ENCODE data around the gene EOLA1.
A peak's percentile ranks its signal among the peaks of the same experiment; 100 is the strongest.
"Not testable (repeated sequence)": the region's sequence is repeated elsewhere in the genome, so short reads cannot be mapped to it uniquely, and the experiment has no call there.

Gene EOLA1

GRCh38 chrX:149525389-149525788 is 15.4 kb upstream of the EOLA1 start:
- not testable (repeated sequence) for H3K36me3 ChIP-seq (ENCODE audit: insufficient read depth, low read length); H3K9me3 ChIP-seq (ENCODE audit: control insufficient read depth, insufficient read depth, low read length); H3K4me1 ChIP-seq (ENCODE audit: insufficient read depth, low read length); H3K9ac ChIP-seq (ENCODE audit: low read depth, low read length)

- not testable (repeated sequence) for H3K4me1 ChIP-seq (ENCODE audit: insufficient read depth, low read length); H3K36me3 ChIP-seq (ENCODE audit: insufficient read depth, low read length); H3K9me3 ChIP-seq (ENCODE audit: control insufficient read depth, insufficient read depth, low read length); H3K9ac ChIP-seq (ENCODE audit: low read depth, low read length)
Observed at GRCh38 chrX:149525903-149526302, 14.9 kb upstream of the EOLA1 start.

GRCh38 chrX:149526318-149527033 is 14.3 kb upstream of the EOLA1 start:
- H3K4me1 ChIP-seq (ENCODE audit: insufficient read depth, low read length); H3K9me3 ChIP-seq (ENCODE audit: control insufficient read depth, insufficient read depth, low read length); H3K36me3 ChIP-seq (ENCODE audit: insufficient read depth, low read length); H3K9ac ChIP-seq (ENCODE audit: low read depth, low read length): not testable (repeated sequence)

GRCh38 chrX:149527705-149528104 is 13.1 kb upstream of the EOLA1 start:
- peaks cover 8% of the 10 kb centered on the region; the same call in 1 of the 2 replicates for H3K4me1 ChIP-seq (ENCODE audit: insufficient read depth, low read length)
- no peaks in the 10 kb centered on the region for H3K36me3 ChIP-seq (ENCODE audit: insufficient read depth, low read length)
- no peak overlapping the region for H3K9ac ChIP-seq (ENCODE audit: low read depth, low read length)
- H3K9me3 ChIP-seq (ENCODE audit: control insufficient read depth, insufficient read depth, low read length) = no peaks in the 10 kb centered on the region

GRCh38 chrX:149528381-149528780 is 12.4 kb upstream of the EOLA1 start:
- no peaks in the 10 kb centered on the region for H3K36me3 ChIP-seq (ENCODE audit: insufficient read depth, low read length)
- H3K9ac ChIP-seq (ENCODE audit: low read depth, low read length) = no peak overlapping the region
- no peaks in the 10 kb centered on the region for H3K9me3 ChIP-seq (ENCODE audit: control insufficient read depth, insufficient read depth, low read length)
- peaks cover 4% of the 10 kb centered on the region; the same call in 1 of the 2 replicates for H3K4me1 ChIP-seq (ENCODE audit: insufficient read depth, low read length)

GRCh38 chrX:149531599-149531998 is 9.2 kb upstream of the EOLA1 start:
- H3K36me3 ChIP-seq (ENCODE audit: insufficient read depth, low read length) = no peaks in the 10 kb centered on the region
- H3K4me1 ChIP-seq (ENCODE audit: insufficient read depth, low read length) = no peaks in the 10 kb centered on the region
- no peak overlapping the region for H3K9ac ChIP-seq (ENCODE audit: low read depth, low read length)
- no peaks in the 10 kb centered on the region for H3K9me3 ChIP-seq (ENCODE audit: control insufficient read depth, insufficient read depth, low read length)

GRCh38 chrX:149532868-149533267 is 7.9 kb upstream of the EOLA1 start:
- not testable (repeated sequence) for H3K9me3 ChIP-seq (ENCODE audit: control insufficient read depth, insufficient read depth, low read length); H3K36me3 ChIP-seq (ENCODE audit: insufficient read depth, low read length); H3K9ac ChIP-seq (ENCODE audit: low read depth, low read length); H3K4me1 ChIP-seq (ENCODE audit: insufficient read depth, low read length)

GRCh38 chrX:149533999-149534398 is 6.8 kb upstream of the EOLA1 start:
- not testable (repeated sequence) for H3K9me3 ChIP-seq (ENCODE audit: control insufficient read depth, insufficient read depth, low read length); H3K9ac ChIP-seq (ENCODE audit: low read depth, low read length); H3K36me3 ChIP-seq (ENCODE audit: insufficient read depth, low read length); H3K4me1 ChIP-seq (ENCODE audit: insufficient read depth, low read length)

GRCh38 chrX:149534926-149535602 is 5.7 kb upstream of the EOLA1 start:
- not testable (repeated sequence) for H3K9ac ChIP-seq (ENCODE audit: low read depth, low read length); H3K9me3 ChIP-seq (ENCODE audit: control insufficient read depth, insufficient read depth, low read length); H3K36me3 ChIP-seq (ENCODE audit: insufficient read depth, low read length); H3K4me1 ChIP-seq (ENCODE audit: insufficient read depth, low read length)

GRCh38 chrX:149537474-149537873 is 3.3 kb upstream of the EOLA1 start:
- not testable (repeated sequence) for H3K36me3 ChIP-seq (ENCODE audit: insufficient read depth, low read length); H3K9ac ChIP-seq (ENCODE audit: low read depth, low read length); H3K9me3 ChIP-seq (ENCODE audit: control insufficient read depth, insufficient read depth, low read length)

GRCh38 chrX:149539283-149540130 is 1.3 kb upstream of the EOLA1 start:
- Histone ChIP-seq H3K36me3 (ENCODE audit: insufficient read depth, low read length) (no peaks in the 10 kb centered on the region), H3K9me3 (ENCODE audit: control insufficient read depth, insufficient read depth, low read length) (no peaks in the 10 kb centered on the region), H3K9ac (ENCODE audit: low read depth, low read length) (peak overlapping the region; percentile 86; the same call in 1 of the 2 replicates), H3K4me1 (ENCODE audit: insufficient read depth, low read length) (no peaks in the 10 kb centered on the region; the same call in 1 of the 2 replicates)

More at GRCh38 chrX:149537474-149537873, 3.3 kb upstream of the EOLA1 start:
- not testable (repeated sequence) for H3K4me1 ChIP-seq (ENCODE audit: insufficient read depth, low read length)

- no peaks in the 10 kb centered on the region for H3K36me3 ChIP-seq (ENCODE audit: insufficient read depth, low read length)
- H3K9ac ChIP-seq (ENCODE audit: low read depth, low read length) = peak overlapping the region; percentile 40; the same call in 1 of the 2 replicates
- no peaks in the 10 kb centered on the region; the same call in 1 of the 2 replicates for H3K4me1 ChIP-seq (ENCODE audit: insufficient read depth, low read length)
- H3K9me3 ChIP-seq (ENCODE audit: control insufficient read depth, insufficient read depth, low read length) = no peaks in the 10 kb centered on the region
Observed at GRCh38 chrX:149540131-149540620, 636 bp upstream of the EOLA1 start.

GRCh38 chrX:149541521-149542047 is 772 bp downstream of the EOLA1 start:
- H3K36me3 ChIP-seq (ENCODE audit: insufficient read depth, low read length) = no peaks in the 10 kb centered on the region
- no peaks in the 10 kb centered on the region for H3K9me3 ChIP-seq (ENCODE audit: control insufficient read depth, insufficient read depth, low read length)
- H3K9ac ChIP-seq (ENCODE audit: low read depth, low read length) = peak overlapping the region; percentile 39; the same call in 1 of the 2 replicates
- no peaks in the 10 kb centered on the region; the same call in 1 of the 2 replicates for H3K4me1 ChIP-seq (ENCODE audit: insufficient read depth, low read length)

Measured in ES-I3 (cell line).